NCI-H2107 treated with DMSO at 0.1 percent for 48 hours (cell line): ENCODE measurements around the gene CCDC28B.
A peak's percentile ranks its signal among the peaks of the same experiment; 100 is the strongest.

ENCODE experiments used
- DNase-seq: peaks from one replicate; lab custom pipeline; 2025; ENCODE audit not compliant: unreplicated experiment; lab: John Stamatoyannopoulos, UW

CCDC28B gene

DNA sequence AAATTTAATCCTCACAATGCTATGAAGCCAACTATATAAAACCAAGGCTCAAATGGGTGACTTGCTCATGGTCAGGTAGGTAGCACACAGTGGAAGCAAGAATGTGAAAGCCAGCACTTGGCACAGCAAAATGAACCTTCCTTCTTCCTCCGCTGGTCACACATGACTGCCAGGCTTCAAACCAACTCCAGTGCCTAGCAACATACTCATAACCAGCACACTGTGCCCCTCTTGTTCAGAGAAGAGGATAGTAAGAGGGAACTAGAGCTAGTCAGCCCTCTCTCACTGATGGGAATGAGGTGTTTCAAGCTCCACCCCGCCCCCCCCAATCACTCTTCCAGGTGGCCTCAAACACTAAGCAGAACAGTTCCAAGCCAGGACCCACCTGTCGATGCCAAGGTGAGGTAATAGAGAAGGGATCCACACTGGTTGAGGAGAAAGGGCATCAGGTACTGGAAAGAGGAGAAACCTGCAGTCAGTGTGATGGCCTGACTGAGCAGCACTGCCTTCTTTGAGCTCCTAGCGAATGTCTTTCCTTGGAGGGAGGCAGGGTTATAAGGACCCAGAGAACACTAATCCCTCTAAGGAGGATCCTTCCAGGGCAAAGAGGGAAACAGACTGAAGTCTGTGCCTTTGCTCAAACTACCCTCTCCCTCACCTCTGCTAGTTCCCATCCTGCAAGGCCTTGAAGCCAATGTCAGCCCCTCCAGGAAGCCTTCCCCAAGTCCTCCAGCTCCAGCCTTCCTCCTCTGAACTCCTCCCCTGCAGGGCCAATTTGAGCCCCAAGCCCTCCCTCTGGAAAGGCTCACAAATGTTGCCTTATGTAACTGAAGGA, 20.6 kb downstream of the CCDC28B start:
- DNase-seq: peak; percentile 23

DNA sequence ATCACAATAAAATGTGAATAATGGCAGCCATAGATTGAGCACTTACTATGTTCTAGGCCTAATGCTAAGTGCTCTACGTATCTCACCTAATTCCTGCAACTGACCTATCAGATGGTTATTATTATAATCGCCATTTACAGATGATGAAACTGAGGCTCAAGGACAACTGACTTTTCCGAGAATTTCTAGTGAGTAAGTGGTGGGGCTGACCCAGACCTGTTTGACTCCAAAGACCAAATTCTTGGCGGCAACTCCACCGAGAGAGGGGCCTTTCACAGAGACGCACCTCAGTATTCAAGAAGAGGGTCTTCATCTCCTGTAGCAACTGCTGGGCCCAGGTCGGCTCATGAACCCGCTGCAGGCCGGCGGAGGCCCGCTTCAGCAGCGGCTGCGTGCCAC, 21.2 kb downstream of the CCDC28B start:
- no peak for DNase-seq

DNA sequence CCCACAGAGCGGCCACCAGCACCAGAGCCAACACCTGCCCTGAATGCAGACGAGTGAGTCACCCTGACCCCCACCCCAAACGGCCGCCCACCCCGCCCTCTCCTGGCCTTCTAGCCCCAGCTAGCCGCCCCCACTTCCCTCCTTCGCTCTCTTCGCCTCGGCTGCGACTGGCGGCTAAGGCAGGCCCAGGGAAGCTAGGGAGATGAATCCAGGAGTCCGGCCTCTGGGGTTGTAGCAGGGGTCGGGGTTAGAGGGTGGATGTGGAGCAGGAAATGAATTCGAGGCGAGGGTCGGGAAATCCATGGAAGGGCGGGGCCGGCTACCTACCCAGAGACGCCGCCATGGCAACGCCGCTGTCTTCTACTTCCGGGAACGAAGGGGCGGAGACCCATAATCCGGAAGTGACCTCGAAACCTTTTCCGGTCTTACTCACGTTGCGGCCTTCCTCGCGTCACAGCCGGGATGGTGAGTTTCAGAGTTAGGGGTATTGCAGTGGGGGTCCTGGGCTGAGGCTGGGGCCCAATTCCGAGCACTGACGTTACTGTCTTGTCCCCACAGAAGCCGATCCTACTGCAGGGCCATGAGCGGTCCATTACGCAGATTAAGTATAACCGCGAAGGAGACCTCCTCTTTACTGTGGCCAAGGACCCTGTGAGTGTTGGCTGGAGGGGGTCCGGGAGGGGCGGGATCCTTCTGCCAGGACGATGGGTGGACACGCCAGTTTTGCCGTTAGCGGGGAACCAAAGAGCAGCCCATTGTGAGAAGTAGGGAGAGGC, 21.8 kb downstream of the CCDC28B start, which contains the start of the genes EIF3I and TMEM234:
Gene EIF3I, plus strand, starts transcription at position 428 of the 776 bp plus-strand sequence. Its CDS starts 35 bp downstream, at position 463.
Gene TMEM234, minus strand, starts transcription at position 374 of the 776 bp plus-strand sequence. Its CDS starts 31 bp downstream, at position 343.
- peak; percentile 81 for DNase-seq

- no peak for DNase-seq
Measured at GRCh38 chr1:32223683-32224082, 23.3 kb downstream of the CCDC28B start.

GRCh38 chr1:32224285-32224684, 23.9 kb downstream of the CCDC28B start:
- DNase-seq: no peak

DNA sequence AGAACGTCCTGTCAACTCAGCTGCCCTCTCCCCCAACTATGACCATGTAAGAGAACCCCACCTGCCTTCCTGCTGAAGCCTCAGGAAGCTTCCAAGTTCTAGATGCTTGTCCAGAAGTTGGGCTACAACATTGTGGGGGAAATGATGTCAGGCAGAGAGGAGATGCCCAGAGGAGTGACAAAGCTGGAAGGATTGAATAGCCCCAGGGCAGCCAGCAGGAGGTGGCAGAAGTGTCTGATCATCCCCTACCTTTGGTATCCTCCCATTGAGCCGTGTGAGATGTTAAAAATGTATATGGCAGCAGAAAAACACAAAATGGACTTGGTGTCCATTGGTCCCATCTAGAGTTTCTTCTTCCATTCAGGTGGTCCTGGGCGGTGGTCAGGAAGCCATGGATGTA, 28.4 kb downstream of the CCDC28B start:
- no peak for DNase-seq

DNA sequence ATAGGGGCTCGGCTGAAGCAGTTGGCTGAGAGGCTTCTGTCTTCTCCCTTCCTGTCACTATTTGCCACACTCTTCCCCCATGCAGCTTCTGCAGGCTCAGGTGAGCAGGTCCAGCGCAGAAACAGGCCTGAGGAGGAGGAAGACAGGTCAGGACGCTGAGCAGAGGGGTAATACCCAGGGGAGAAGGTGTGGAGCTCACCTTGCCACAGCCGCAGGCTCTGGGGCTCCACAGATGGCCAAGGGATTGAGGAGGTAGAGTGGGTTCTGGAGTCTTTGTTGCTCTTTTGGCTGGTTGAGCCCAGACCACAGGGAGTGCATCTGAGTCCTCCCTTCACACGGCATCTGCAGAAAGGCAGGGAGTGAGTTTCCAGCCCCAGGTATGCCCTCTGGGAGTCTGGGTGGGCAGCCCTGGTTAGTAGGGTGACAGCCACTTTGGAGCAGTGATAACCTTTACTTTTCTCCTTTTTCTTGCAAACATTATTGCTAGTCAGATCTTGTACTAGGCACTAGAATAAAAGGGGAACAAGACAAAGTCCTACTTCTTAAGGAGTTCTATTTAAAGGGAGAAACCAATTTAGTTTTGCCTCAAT, 31.5 kb downstream of the CCDC28B start:
- no peak for DNase-seq

DNA sequence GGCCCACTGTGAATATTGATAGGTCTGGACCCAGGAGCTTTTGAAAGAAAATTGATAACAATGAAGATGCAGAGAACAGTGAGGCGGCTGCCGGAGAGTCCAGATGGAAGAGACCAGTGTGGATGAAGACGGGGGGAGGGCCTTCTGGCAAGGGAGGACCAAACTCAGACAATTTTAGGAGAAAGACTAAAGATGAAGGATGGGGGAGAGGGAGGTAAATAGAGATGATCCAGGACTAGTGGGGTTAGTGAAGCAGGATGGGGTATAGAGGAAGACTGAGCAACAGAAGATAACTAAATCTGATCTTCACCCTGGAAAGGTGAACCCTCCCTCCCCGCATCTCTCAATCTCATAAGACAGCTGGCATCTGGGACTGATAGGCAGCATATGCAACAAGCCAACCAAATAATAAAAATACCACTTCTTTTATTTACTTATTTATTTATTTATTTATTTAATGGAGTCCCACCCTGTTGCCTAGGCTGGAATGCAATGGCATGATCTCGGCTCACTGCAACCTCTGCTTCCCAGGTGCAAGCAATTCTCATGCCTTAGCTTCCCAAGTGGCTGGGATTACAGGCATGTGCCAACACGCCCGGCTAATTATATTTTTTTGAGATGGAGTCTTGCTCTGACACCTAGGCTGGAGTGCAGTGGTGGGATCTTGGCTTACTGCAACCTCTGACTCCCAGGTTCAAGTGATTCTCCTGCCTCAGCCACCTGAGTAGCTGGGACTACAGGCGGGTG, 32.3 kb downstream of the CCDC28B start:
- no peak for DNase-seq

- no peak for DNase-seq
Measured at GRCh38 chr1:32234792-32235191, 34.4 kb downstream of the CCDC28B start.

GRCh38 chr1:32239337-32239736, 38.9 kb downstream of the CCDC28B start:
- peak; percentile 78 for DNase-seq

GRCh38 chr1:32239790-32240139, 39.4 kb downstream of the CCDC28B start:
- DNase-seq: peak; percentile 74

DNA sequence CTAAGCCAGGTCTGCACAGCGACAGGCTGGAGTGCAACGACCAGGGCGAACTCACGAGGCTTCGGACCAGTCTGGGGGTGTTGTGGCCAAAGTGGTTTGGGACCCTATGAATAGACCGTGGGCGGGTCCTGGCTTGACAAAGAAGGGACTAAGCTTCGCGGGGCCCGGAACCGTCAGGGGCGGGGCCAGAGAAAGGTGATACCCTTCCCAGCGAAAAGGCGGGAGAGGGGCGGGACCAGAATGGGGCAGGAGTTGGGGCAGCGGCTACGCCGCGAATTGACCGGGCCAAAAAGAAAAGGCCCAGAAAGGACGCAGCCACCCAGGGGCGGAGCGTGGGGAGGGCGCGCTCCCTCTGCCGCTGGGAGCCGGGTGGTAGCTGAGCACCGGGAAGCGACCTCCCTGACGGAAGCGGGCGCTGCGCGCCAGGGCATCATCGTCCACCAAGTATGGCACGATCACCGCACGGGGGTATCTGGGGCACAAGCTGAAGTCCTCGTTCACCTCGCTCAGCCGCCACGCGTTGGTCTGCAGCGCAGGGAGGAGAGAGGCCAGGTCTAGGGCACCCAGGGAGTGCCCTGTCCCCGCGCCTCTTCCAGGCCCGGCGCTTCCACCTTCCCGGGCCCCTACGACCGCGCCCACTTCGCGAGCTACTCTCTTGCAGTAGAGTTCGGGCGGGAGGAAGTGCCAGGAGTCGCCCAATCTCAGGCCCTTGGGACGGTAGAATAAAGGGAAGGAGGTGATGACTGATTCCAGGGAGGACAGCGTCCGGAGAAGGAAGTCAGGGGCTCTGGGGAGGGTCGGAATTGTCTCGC, 40.0 kb downstream of the CCDC28B start:
- peak; percentile 86 for DNase-seq

DNA sequence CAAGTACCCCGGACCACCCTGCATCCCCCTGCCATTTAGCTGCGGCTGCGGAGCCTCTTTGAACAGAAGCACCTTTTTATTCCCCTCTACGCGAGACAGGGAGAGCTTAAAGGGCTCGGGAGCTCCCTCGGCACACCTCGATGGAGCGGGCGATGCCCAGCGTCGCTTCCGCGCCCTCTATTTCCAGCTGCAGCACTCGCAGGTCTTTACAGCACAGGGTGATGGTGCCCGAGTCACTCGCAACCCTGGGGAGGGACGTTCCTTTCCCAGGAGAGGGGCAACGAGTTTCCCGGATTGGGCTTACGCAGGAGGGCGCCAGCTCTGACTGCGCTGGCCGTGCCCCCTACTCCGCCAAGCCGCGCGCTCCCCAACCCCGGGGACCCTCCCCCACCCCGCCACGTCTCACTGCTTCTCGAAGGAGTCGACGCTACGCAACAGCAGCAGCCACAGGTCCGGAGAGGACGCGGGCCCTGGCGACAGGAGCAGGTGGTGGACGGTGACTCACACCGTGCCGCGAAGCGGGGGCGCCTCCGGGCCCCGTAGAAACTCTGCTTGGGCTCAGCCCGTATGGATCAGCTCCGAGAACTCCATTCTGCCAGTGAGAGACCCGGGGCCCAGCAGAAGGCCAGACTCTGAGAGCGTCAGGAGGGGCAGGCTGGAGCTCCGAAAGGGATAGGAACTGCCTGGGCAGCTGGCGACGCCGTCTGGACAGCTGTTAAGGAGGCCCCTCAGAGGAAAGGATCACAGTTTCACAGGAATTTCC, 40.8 kb downstream of the CCDC28B start:
- DNase-seq: peak; percentile 55

- DNase-seq: no peak
Measured at GRCh38 chr1:32242341-32242851, 42.0 kb downstream of the CCDC28B start.

DNA sequence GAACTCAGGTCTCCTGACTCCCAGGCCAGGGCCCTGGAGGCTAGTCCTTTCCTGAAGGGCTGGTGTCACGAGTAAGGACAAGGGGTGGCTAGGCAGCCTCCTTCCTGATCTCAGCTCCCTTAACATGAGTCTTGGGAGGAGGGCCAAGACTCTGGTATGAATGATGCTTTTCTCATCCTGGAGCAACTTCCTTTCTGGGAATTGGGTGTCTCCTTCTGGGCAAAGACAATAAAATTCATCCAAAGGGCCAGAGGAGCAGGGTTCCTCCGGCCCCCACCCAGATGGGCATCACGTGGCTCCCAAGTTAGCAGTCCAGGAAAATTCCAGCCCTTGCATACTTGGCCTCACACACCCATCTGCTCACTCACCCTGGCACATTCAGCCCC, 46.5 kb downstream of the CCDC28B start, which contains the start of gene FAM167B:
Gene FAM167B, plus strand, starts transcription at position 335 of the 386 bp plus-strand sequence. CDS start 200 bp downstream, outside the sequence.
- no peak for DNase-seq

DNA sequence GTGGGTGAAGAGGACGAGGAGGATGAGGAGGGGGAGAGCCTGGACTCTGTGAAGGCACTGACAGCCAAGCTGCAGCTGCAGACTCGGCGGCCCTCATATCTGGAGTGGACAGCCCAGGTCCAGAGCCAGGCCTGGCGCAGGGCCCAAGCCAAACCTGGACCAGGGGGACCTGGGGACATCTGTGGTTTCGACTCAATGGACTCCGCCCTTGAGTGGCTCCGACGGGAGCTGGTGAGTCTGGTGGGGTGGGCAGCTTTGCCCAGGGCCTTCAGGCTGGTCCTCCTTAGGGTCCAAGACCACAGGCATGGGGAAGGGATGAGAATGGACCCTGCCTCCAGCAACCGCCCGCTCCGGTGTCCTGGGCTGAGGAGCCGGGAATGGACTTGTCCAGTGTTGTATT, 47.1 kb downstream of the CCDC28B start:
- no peak for DNase-seq

- peak; percentile 49 for DNase-seq
Measured at GRCh38 chr1:32247983-32248889, 47.8 kb downstream of the CCDC28B start.
